ENCODE data around the gene SLC17A3. TPM values are rescaled to one million over a fixed set of nuclear protein-coding genes. Genes with fewer than 3 reads are reported as not detected.

Gene SLC17A3
- polyA plus RNA-seq, 1 donor from 2014 or later = not detected

GRCh38 chr6:25900843-25901242 is 26.8 kb upstream of the SLC17A3 start:
- no peak overlapping the region for H3K27ac ChIP-seq (ENCODE audit: low read length)
- no peaks in the 10 kb centered on the region for H3K9me2 ChIP-seq (ENCODE audit: insufficient read depth, low read length)
- H3K4me2 ChIP-seq (ENCODE audit: low read length) = no peak overlapping the region
- TF ChIP-seq RAD21 (conservative IDR thresholded peaks at IDR 0.05) (no peak), SMC3 (conservative IDR thresholded peaks at IDR 0.05; ENCODE audit: poor library complexity) (no peak), CTCF (IDR thresholded peaks at IDR 0.05; ENCODE audit: poor library complexity, severe bottlenecking) (no peak)
- H2AFZ ChIP-seq (ENCODE audit: low read depth, low read length) = no peak overlapping the region
- H3F3A ChIP-seq (ENCODE audit: insufficient read depth, low read length, poor library complexity, severe bottlenecking) = no peaks in the 10 kb centered on the region
- no peaks in the 10 kb centered on the region for H3K9me3 ChIP-seq (ENCODE audit: low read length)
- H3K36me3 ChIP-seq (ENCODE audit: insufficient read depth, low read length) = no peaks in the 10 kb centered on the region
- no peak overlapping the region for H3K4me3 ChIP-seq (ENCODE audit: low read length)
- no peaks in the 10 kb centered on the region for H4K20me1 ChIP-seq (ENCODE audit: insufficient read depth)
- no peaks in the 10 kb centered on the region for H3K79me2 ChIP-seq (replicated peaks; ENCODE audit: insufficient read depth, low read length)
- no peak overlapping the region for H3K9ac ChIP-seq (ENCODE audit: low read length)
- H3K27me3 ChIP-seq (ENCODE audit: insufficient read depth, low read depth, low read length) = no peaks in the 10 kb centered on the region

GRCh38 chr6:25899580-25900408 is 25.8 kb upstream of the SLC17A3 start:
- Histone ChIP-seq H3K9ac (ENCODE audit: low read length) (no peak overlapping the region), H3K27ac (ENCODE audit: low read length) (no peak overlapping the region), H3K36me3 (ENCODE audit: insufficient read depth, low read length) (no peaks in the 10 kb centered on the region), H3K27me3 (ENCODE audit: insufficient read depth, low read depth, low read length) (no peaks in the 10 kb centered on the region), H3K4me3 (ENCODE audit: low read length) (no peak overlapping the region), H3K9me2 (ENCODE audit: insufficient read depth, low read length) (no peaks in the 10 kb centered on the region), H4K20me1 (ENCODE audit: insufficient read depth) (no peaks in the 10 kb centered on the region), H3K9me3 (ENCODE audit: low read length) (no peaks in the 10 kb centered on the region), H3F3A (ENCODE audit: insufficient read depth, low read length, poor library complexity, severe bottlenecking) (no peaks in the 10 kb centered on the region), H2AFZ (ENCODE audit: low read depth, low read length) (no peak overlapping the region), H3K79me2 (replicated peaks; ENCODE audit: insufficient read depth, low read length) (no peaks in the 10 kb centered on the region), H3K4me2 (ENCODE audit: low read length) (no peak overlapping the region)
- no peak for TF ChIP-seq REST (IDR thresholded peaks at IDR 0.05; ENCODE audit: borderline replicate concordance)
- TF ChIP-seq POLR2AphosphoS5 (IDR thresholded peaks at IDR 0.05) = no peak
- TF ChIP-seq EZH2 (IDR thresholded peaks at IDR 0.05; ENCODE audit: borderline replicate concordance, insufficient read depth, low read length, poor library complexity, severe bottlenecking) = no peak
- TF ChIP-seq SMC3 (conservative IDR thresholded peaks at IDR 0.05; ENCODE audit: poor library complexity) = no peak
- no peak for TF ChIP-seq EP300 (conservative IDR thresholded peaks at IDR 0.05; ENCODE audit: poor library complexity, severe bottlenecking)
- TF ChIP-seq CTCF (IDR thresholded peaks at IDR 0.05; ENCODE audit: poor library complexity, severe bottlenecking) = no peak
- TF ChIP-seq RAD21 (conservative IDR thresholded peaks at IDR 0.05) = no peak
- TF ChIP-seq MXI1 (conservative IDR thresholded peaks at IDR 0.05; ENCODE audit: poor library complexity, severe bottlenecking) = no peak
- no peak for TF ChIP-seq TAF1 (IDR thresholded peaks at IDR 0.05; ENCODE audit: low read depth)
